ENCODE results near the gene ZNF768. TPM values are rescaled to one million over a fixed set of nuclear protein-coding genes. Genes with fewer than 3 reads are reported as not detected.

The ZNF768 gene
- total RNA-seq, 1 experiment from 2014 or later: 64.2 TPM

DNA sequence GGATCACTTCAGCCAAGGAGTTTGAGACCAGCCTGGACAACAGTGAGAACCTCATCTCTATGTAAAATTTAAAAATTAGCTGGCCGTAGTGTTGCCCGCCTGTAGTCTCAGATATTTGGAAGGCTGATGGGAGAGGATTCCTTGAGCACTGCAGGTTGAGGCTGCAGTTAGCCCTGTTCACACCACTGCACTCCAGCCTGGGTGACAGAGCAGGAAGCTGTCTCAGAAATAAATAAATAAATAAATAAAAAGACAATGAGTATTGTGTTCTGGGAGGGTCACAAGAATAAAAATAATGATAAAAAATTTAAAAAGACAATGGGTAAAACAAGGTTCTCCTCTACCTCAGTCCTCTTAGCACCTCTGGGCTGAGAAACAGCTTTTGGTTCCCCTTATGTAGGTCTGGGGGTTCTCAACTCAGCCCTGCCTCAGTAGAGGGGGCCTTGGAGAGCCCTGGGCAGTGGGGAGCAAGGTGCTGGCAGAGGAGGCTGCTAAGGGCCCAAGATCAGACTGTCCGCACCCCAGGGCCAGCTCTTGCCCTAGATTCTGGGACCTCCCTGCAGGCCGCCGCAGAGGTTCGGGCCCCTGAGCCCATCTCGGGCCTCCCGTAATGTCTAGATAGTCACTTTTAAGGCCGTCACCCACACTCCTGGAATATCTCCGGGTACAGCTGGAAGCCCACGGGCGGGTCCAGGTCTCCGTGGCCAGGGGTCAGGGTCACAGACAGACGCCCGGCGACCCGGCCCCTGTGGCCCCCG, 28.4 kb upstream of the ZNF768 start:
- H3K4me1 ChIP-seq (replicated peaks; ENCODE audit: insufficient read depth): peaks cover 12% of the 10 kb centered on the region
- H3K79me2 ChIP-seq (ENCODE audit: low read depth): peaks cover 19% of the 10 kb centered on the region
- intact Hi-C loops (cut with micrococcal nuclease; ENCODE audit: unreplicated experiment): loop anchor here (10.0 kb wide), 1 partner anchor 210 kb away; the partner anchor contains the start of genes CFAP119 and RNF40
- H3K4me3 ChIP-seq: no peak overlapping the region
- no peak for DNase-seq
- no peaks in the 10 kb centered on the region for H3K9me3 ChIP-seq (ENCODE audit: insufficient read depth, low read depth)
- no peaks in the 10 kb centered on the region for H3K36me3 ChIP-seq (ENCODE audit: low read depth)
- H3K27ac ChIP-seq: no peak overlapping the region
- no peaks in the 10 kb centered on the region for H3K27me3 ChIP-seq (ENCODE audit: insufficient read depth, low read depth)
- CTCF ChIA-PET: interaction anchor here (1.6 kb wide), 1 partner anchor 20 kb away, joined by 6 read pairs; the partner anchor contains the start of gene ZNF747
- H4K20me1 ChIP-seq (ENCODE audit: insufficient read depth): no peaks in the 10 kb centered on the region
- POLR2A ChIA-PET (ENCODE audit: unreplicated experiment): interaction anchor here (0.6 kb wide), 1 partner anchor 21 kb away, joined by 3 read pairs; no protein-coding TSS in a partner anchor
- no peaks in the 10 kb centered on the region for H3K9me2 ChIP-seq (ENCODE audit: insufficient read depth)
- peaks cover 26% of the 10 kb centered on the region; the same call in 1 of the 2 replicates for H3F3A ChIP-seq (ENCODE audit: insufficient read depth, low read depth)
- no peak overlapping the region for H2AFZ ChIP-seq
- no TSS peak for BruUV-seq (replicated peaks)
- no peak overlapping the region for H3K4me2 ChIP-seq
- TF ChIP-seq EZH2 (IDR thresholded peaks at IDR 0.05; ENCODE audit: low read depth): no peak
- TF ChIP-seq, protein P1, sequence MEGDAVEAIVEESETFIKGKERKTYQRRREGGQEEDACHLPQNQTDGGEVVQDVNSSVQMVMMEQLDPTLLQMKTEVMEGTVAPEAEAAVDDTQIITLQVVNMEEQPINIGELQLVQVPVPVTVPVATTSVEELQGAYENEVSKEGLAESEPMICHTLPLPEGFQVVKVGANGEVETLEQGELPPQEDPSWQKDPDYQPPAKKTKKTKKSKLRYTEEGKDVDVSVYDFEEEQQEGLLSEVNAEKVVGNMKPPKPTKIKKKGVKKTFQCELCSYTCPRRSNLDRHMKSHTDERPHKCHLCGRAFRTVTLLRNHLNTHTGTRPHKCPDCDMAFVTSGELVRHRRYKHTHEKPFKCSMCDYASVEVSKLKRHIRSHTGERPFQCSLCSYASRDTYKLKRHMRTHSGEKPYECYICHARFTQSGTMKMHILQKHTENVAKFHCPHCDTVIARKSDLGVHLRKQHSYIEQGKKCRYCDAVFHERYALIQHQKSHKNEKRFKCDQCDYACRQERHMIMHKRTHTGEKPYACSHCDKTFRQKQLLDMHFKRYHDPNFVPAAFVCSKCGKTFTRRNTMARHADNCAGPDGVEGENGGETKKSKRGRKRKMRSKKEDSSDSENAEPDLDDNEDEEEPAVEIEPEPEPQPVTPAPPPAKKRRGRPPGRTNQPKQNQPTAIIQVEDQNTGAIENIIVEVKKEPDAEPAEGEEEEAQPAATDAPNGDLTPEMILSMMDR (conservative IDR thresholded peaks at IDR 0.05): no peak

DNA sequence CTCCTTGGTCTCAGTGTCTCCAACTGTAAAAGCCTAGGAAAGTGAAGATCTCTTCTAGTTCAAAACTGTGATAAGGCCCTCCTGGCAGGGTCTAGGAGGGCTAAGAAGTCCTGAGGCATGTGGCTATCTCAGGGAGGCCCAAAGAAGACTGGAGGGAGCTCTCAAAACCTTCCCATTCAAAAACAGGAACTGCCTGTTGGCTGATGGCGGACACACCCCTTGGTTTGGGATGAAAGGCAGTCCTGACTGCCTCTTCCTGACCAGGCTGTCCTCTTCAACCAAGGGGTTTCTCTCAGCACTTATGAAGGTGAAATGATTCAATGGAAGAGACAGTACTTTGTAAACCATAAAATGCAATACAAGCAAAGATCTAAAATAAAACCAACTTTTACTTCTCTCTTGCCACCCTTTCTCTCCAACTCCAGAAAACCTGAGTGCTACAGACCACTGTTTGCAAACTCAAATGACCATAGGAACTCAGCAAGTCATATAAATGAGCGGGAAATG, 27.1 kb upstream of the ZNF768 start:
- no peaks in the 10 kb centered on the region for H3K27me3 ChIP-seq (ENCODE audit: insufficient read depth, low read depth)
- BruUV-seq (replicated peaks): no TSS peak
- H3K9me3 ChIP-seq (ENCODE audit: insufficient read depth, low read depth): no peaks in the 10 kb centered on the region
- H4K20me1 ChIP-seq (ENCODE audit: insufficient read depth): no peaks in the 10 kb centered on the region
- no peaks in the 10 kb centered on the region for H3K36me3 ChIP-seq (ENCODE audit: low read depth)
- POLR2A ChIA-PET (ENCODE audit: unreplicated experiment): no interaction called here
- intact Hi-C loops (cut with micrococcal nuclease; ENCODE audit: unreplicated experiment): loop anchor here (10.0 kb wide), 1 partner anchor 211 kb away; the partner anchor contains the start of genes CFAP119 and RNF40
- CTCF ChIA-PET: interaction anchor here (1.6 kb wide), 1 partner anchor 18 kb away, joined by 6 read pairs; the partner anchor contains the start of gene ZNF747
- H3F3A ChIP-seq (ENCODE audit: insufficient read depth, low read depth): peaks cover 20% of the 10 kb centered on the region
- peaks cover 19% of the 10 kb centered on the region for H3K79me2 ChIP-seq (ENCODE audit: low read depth)
- no peak overlapping the region for H3K4me2 ChIP-seq
- DNase-seq: no peak
- H3K27ac ChIP-seq: no peak overlapping the region
- H3K4me1 ChIP-seq (replicated peaks; ENCODE audit: insufficient read depth): peaks cover 8% of the 10 kb centered on the region
- H3K9me2 ChIP-seq (ENCODE audit: insufficient read depth): no peaks in the 10 kb centered on the region
- H3K4me3 ChIP-seq: no peak overlapping the region
- H2AFZ ChIP-seq: no peak overlapping the region
- no peak for TF ChIP-seq EZH2 (IDR thresholded peaks at IDR 0.05; ENCODE audit: low read depth)
- TF ChIP-seq, protein P1 (conservative IDR thresholded peaks at IDR 0.05): no peak

DNA sequence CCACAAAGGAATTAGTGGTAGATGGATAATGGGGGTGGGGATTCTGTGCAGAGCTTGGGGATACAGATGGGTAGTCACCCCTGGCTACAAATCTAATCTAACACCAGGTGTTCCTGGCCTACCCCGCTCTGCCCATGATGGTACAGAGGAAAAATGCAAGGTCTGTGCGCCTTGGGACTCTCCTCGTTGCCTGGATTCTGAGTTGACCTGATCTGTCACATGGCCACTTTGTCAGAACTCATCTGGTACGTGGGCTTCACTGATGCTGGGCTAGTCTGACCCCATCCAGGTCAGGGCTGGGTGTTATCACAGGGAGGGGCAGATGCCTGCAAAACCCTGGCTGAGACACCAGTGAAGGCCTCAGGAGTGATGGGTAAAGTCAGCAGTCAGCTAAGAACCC, 26.6 kb upstream of the ZNF768 start:
- BruUV-seq (replicated peaks): no TSS peak
- Histone ChIP-seq H3K36me3 (ENCODE audit: low read depth) (no peaks in the 10 kb centered on the region), H3K27me3 (ENCODE audit: insufficient read depth, low read depth) (no peaks in the 10 kb centered on the region), H3K79me2 (ENCODE audit: low read depth) (peaks cover 19% of the 10 kb centered on the region), H3F3A (ENCODE audit: insufficient read depth, low read depth) (peaks cover 25% of the 10 kb centered on the region), H3K9me2 (ENCODE audit: insufficient read depth) (no peaks in the 10 kb centered on the region), H3K27ac (no peak overlapping the region), H3K9me3 (ENCODE audit: insufficient read depth, low read depth) (no peaks in the 10 kb centered on the region), H2AFZ (no peak overlapping the region), H4K20me1 (ENCODE audit: insufficient read depth) (no peaks in the 10 kb centered on the region), H3K4me2 (no peak overlapping the region), H3K4me1 (replicated peaks; ENCODE audit: insufficient read depth) (peaks cover 8% of the 10 kb centered on the region), H3K4me3 (no peak overlapping the region)
- DNase-seq: no peak
- no peak for TF ChIP-seq EZH2 (IDR thresholded peaks at IDR 0.05; ENCODE audit: low read depth)
- TF ChIP-seq, protein P1 (conservative IDR thresholded peaks at IDR 0.05): no peak
- intact Hi-C loops (cut with micrococcal nuclease; ENCODE audit: unreplicated experiment): loop anchor here (10.0 kb wide), 1 partner anchor 212 kb away; the partner anchor contains the start of genes CFAP119 and RNF40
- POLR2A ChIA-PET (ENCODE audit: unreplicated experiment): no interaction called here
- CTCF ChIA-PET: no interaction called here
